Mammary epithelial cell (primary cell): ENCODE results near the gene KCNA4.

Source experiments
- CTCF ChIP-seq, 2 donors: IDR thresholded peaks in 1 of 2; conservative IDR thresholded peaks in 1 of 2; 2 replicates each; pipeline ENCODE4 v1.5.1; 2011 to 2012; ENCODE audit warnings: inconsistent platforms in 2 of 2, low read length in 2 of 2, mild to moderate bottlenecking in 2 of 2, control low read depth in 1 of 2, low read depth in 1 of 2; ENCODE audit not compliant: insufficient read depth in 1 of 2; ENCODE audit errors: extremely low read depth in 1 of 2
- EZH2 ChIP-seq: IDR thresholded peaks from 2 replicates; pipeline ENCODE4 v1.6.1; 2012; ENCODE audit warnings: low read length, inconsistent platforms, borderline replicate concordance

DNA sequence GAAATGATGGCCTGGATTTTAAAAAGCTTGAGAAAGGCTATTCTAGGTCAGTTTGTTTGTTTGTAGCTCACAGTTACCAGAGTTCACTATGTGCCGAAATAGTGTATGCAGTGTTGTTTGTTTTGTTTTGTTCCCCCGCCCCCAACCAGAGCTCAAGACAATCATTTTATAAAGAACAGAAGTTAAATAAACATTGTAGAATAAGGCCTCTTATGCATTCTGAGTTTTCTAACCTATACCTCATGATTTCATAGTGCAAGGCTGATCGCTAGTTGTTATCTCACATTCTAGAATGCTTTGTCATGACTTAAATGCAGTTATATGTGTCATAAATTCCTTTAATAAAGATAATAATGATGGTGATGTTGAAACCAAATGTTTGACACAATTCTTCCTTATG is 7.8 kb downstream of the KCNA4 start:
- TF ChIP-seq CTCF (conservative IDR thresholded peaks at IDR 0.05 in 1 of 2, IDR thresholded peaks at IDR 0.05 in 1 of 2; ENCODE audit: extremely low read depth in 1 of 2, insufficient read depth in 1 of 2, low read depth in 1 of 2, low read length in 2 of 2) (no peak), EZH2 (no peak)
